GM12874 (cell line): Measurements from ENCODE around the gene COQ9.

Experiments used
- CTCF ChIP-seq: IDR thresholded peaks from 2 replicates; pipeline ENCODE4 v1.5.1; 2011; ENCODE audit warnings: low read depth, mild to moderate bottlenecking, control low read depth, low read length, moderate library complexity; ENCODE audit not compliant: insufficient read depth

COQ9 gene

GRCh38 chr16:57469917-57470470, 22.7 kb downstream of the COQ9 start:
- TF ChIP-seq CTCF, result no peak

GRCh38 chr16:57470711-57471110, 23.4 kb downstream of the COQ9 start:
- TF ChIP-seq CTCF, result no peak

GRCh38 chr16:57471209-57471608, 23.9 kb downstream of the COQ9 start:
- no peak for TF ChIP-seq CTCF

- no peak for TF ChIP-seq CTCF
Observed at GRCh38 chr16:57471852-57472664, 24.8 kb downstream of the COQ9 start.

GRCh38 chr16:57472665-57473060, 25.4 kb downstream of the COQ9 start:
- TF ChIP-seq CTCF, result no peak

- no peak for TF ChIP-seq CTCF
Observed at GRCh38 chr16:57473176-57473840, 26.0 kb downstream of the COQ9 start.

GRCh38 chr16:57473906-57474305, 26.6 kb downstream of the COQ9 start:
- no peak for TF ChIP-seq CTCF
